ENCODE measurements around the gene SYT1. TPM values are rescaled to one million over a fixed set of nuclear protein-coding genes. Genes with fewer than 3 reads are reported as not detected.

The SYT1 gene
- polyA plus RNA-seq, 3 donors, result 0.72 TPM; not detected in 2

DNA sequence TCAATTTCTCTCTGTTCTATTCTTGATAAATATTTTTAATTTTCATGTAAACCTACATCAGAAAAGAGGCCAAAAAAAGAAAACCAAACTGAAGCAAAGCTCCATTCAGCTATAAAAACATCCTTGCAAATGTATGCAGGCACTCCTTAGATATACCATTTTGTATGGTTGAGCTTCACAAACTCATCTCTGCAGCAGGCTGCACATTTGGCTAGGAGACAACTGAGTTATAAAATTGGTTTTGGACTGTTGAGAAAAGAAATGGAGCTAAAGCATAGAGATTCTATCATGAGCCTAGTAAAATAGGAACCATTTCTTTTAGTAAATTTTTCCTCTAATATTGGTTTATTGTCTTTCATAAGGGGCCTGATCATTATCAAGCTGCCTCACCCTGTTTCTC is 156.4 kb downstream of the SYT1 start:
- H3K27me3 Mint-ChIP-seq (ENCODE audit: low read depth in 3 of 3), result no peaks in the 10 kb centered on the region
- peaks cover 0 to 3% (median 0%) of the 10 kb centered on the region in 7 donors for H3K9me3 Mint-ChIP-seq

DNA sequence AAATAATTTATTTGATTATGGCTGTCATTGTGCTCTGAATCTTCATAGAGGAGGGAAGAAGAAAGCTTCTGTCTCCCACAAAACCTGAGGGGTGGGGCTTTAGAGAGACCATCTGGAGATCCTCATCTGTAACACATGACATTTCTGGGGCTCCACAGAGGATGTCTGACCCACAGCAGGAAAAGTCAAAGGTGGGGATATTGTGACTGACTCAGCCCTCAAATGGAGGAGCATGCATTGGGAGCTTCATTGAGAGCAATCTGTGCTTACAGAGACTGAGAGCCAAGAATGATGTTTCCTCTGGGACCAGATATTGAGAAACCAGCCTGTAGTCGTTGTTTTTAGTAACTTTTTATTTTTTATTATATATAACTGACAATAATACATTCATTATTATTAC is 158.7 kb downstream of the SYT1 start:
- Mint-ChIP-seq H3K4me1 (no peaks in the 10 kb centered on the region), H3K9me3 (no peaks in the 10 kb centered on the region), H3K27me3 (ENCODE audit: low read depth in 3 of 3) (no peaks in the 10 kb centered on the region), H3K4me3 (no peak overlapping the region), H3K27ac (no peak overlapping the region), H3K36me3 (no peaks in the 10 kb centered on the region)
- Histone ChIP-seq H3K27ac (ENCODE audit: low read depth in 1 of 2, low read length in 2 of 2) (no peak overlapping the region), H3K9ac (ENCODE audit: insufficient read depth, low read length, poor library complexity, severe bottlenecking) (no peak overlapping the region), H3K4me1 (ENCODE audit: control insufficient read depth in 1 of 2, insufficient read depth in 2 of 2, low read length in 2 of 2) (no peaks in the 10 kb centered on the region), H4K20me1 (ENCODE audit: insufficient read depth, low read length) (no peaks in the 10 kb centered on the region), H2AFZ (ENCODE audit: insufficient read depth, low read depth, low read length, poor library complexity, severe bottlenecking) (no peak overlapping the region), H3K4me3 (replicated peaks in 1 of 3; ENCODE audit: low read depth in 2 of 3, low read length in 3 of 3) (no peak overlapping the region), H3K36me3 (replicated peaks in 1 of 2; ENCODE audit: control insufficient read depth in 1 of 2, insufficient read depth in 2 of 2, low read length in 2 of 2) (no peaks in the 10 kb centered on the region), H3K9me3 (replicated peaks in 1 of 2; ENCODE audit: control insufficient read depth in 1 of 2, insufficient read depth in 1 of 2, low read length in 2 of 2) (no peaks in the 10 kb centered on the region), H3K79me2 (ENCODE audit: insufficient read depth, low read length) (no peaks in the 10 kb centered on the region), H3K4me2 (replicated peaks; ENCODE audit: extremely low read depth, low read length, poor library complexity, severe bottlenecking) (no peak overlapping the region), H3K27me3 (ENCODE audit: control insufficient read depth in 2 of 2, insufficient read depth in 2 of 2, low read length in 2 of 2) (no peaks in the 10 kb centered on the region)
- TF ChIP-seq, protein P1, sequence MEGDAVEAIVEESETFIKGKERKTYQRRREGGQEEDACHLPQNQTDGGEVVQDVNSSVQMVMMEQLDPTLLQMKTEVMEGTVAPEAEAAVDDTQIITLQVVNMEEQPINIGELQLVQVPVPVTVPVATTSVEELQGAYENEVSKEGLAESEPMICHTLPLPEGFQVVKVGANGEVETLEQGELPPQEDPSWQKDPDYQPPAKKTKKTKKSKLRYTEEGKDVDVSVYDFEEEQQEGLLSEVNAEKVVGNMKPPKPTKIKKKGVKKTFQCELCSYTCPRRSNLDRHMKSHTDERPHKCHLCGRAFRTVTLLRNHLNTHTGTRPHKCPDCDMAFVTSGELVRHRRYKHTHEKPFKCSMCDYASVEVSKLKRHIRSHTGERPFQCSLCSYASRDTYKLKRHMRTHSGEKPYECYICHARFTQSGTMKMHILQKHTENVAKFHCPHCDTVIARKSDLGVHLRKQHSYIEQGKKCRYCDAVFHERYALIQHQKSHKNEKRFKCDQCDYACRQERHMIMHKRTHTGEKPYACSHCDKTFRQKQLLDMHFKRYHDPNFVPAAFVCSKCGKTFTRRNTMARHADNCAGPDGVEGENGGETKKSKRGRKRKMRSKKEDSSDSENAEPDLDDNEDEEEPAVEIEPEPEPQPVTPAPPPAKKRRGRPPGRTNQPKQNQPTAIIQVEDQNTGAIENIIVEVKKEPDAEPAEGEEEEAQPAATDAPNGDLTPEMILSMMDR (IDR thresholded peaks at IDR 0.05), result no peak
- WGBS (ENCODE audit: insufficient coverage), result no CpG with 5 or more reads among the region's 1 CpG
- intact Hi-C loops (cut with micrococcal nuclease), result no loop called here
- DNase-seq, result no peak

More for the DNA sequence above, 156.4 kb downstream of the SYT1 start:
- H3K4me3 ChIP-seq (replicated peaks in 1 of 3; ENCODE audit: low read depth in 2 of 3, low read length in 3 of 3), result no peak overlapping the region
- no peaks in the 10 kb centered on the region for H4K20me1 ChIP-seq (ENCODE audit: insufficient read depth, low read length)
- DNase-seq, result no peak
- H3K27ac ChIP-seq (ENCODE audit: low read depth in 1 of 2, low read length in 2 of 2), result no peak overlapping the region
- intact Hi-C loops (cut with micrococcal nuclease), result no loop called here
- no peaks in the 10 kb centered on the region for H3K79me2 ChIP-seq (ENCODE audit: insufficient read depth, low read length)
- H3K4me1 Mint-ChIP-seq, result no peaks in the 10 kb centered on the region
- no peaks in the 10 kb centered on the region for H3K36me3 ChIP-seq (replicated peaks in 1 of 2; ENCODE audit: control insufficient read depth in 1 of 2, insufficient read depth in 2 of 2, low read length in 2 of 2)
- H3K9ac ChIP-seq (ENCODE audit: insufficient read depth, low read length, poor library complexity, severe bottlenecking), result no peak overlapping the region
- TF ChIP-seq, protein P1 (IDR thresholded peaks at IDR 0.05), result no peak
- no peak overlapping the region for H2AFZ ChIP-seq (ENCODE audit: insufficient read depth, low read depth, low read length, poor library complexity, severe bottlenecking)
- no peak overlapping the region for H3K4me3 Mint-ChIP-seq
- H3K27ac Mint-ChIP-seq, result no peak overlapping the region
- H3K4me1 ChIP-seq (ENCODE audit: control insufficient read depth in 1 of 2, insufficient read depth in 2 of 2, low read length in 2 of 2), result no peaks in the 10 kb centered on the region
- H3K9me3 ChIP-seq (replicated peaks in 1 of 2; ENCODE audit: control insufficient read depth in 1 of 2, insufficient read depth in 1 of 2, low read length in 2 of 2), result no peaks in the 10 kb centered on the region
- H3K4me2 ChIP-seq (replicated peaks; ENCODE audit: extremely low read depth, low read length, poor library complexity, severe bottlenecking), result no peak overlapping the region
- no peaks in the 10 kb centered on the region for H3K27me3 ChIP-seq (ENCODE audit: control insufficient read depth in 2 of 2, insufficient read depth in 2 of 2, low read length in 2 of 2)
- H3K36me3 Mint-ChIP-seq, result no peaks in the 10 kb centered on the region

Data from CD14-positive monocyte (primary cell).